ENCODE data around the gene C1QL1. TPM values are rescaled to one million over a fixed set of nuclear protein-coding genes. Genes with fewer than 3 reads are reported as not detected.

The C1QL1 gene
- 1 to 10 TPM in 8 of 10 donors, under 1 TPM in 2; 0.74 to 6.4 (median 2.1) TPM for polyA plus RNA-seq (ENCODE audit: insufficient read length in 10 of 10)
- long read RNA-seq, donor 1, transcript C1QL1-201 (2 exons, 1,295 nt) = major isoform, 11 of 11 reads
- long read RNA-seq, donor 1, partial matches to known transcripts = 0 of 11 reads
- long read RNA-seq, donor 1, other reads (novel, unspliced or antisense) = 0 of 11 reads
- long read RNA-seq, donor 2, partial matches to known transcripts = 0 of 3 reads
- long read RNA-seq, donor 2, other reads (novel, unspliced or antisense) = 0 of 3 reads
- long read RNA-seq, donor 3 = 0 reads
- long read RNA-seq, donor 4, partial matches to known transcripts = 0 of 3 reads
- long read RNA-seq, donor 4, other reads (novel, unspliced or antisense) = 0 of 3 reads
- long read RNA-seq, donor 5, partial matches to known transcripts = 0 of 4 reads
- long read RNA-seq, donor 5, other reads (novel, unspliced or antisense) = 0 of 4 reads
- long read RNA-seq, donor 6, transcript C1QL1-201 (2 exons, 1,295 nt) = major isoform, 6 of 6 reads
- long read RNA-seq, donor 6, partial matches to known transcripts = 0 of 6 reads
- long read RNA-seq, donor 6, other reads (novel, unspliced or antisense) = 0 of 6 reads
- long read RNA-seq, donor 7, partial matches to known transcripts = 0 of 3 reads
- long read RNA-seq, donor 7, other reads (novel, unspliced or antisense) = 0 of 3 reads
- long read RNA-seq, donor 8, partial matches to known transcripts = 0 of 1 reads
- long read RNA-seq, donor 8, other reads (novel, unspliced or antisense) = 0 of 1 reads
- long read RNA-seq, donor 9 = 0 reads

DNA sequence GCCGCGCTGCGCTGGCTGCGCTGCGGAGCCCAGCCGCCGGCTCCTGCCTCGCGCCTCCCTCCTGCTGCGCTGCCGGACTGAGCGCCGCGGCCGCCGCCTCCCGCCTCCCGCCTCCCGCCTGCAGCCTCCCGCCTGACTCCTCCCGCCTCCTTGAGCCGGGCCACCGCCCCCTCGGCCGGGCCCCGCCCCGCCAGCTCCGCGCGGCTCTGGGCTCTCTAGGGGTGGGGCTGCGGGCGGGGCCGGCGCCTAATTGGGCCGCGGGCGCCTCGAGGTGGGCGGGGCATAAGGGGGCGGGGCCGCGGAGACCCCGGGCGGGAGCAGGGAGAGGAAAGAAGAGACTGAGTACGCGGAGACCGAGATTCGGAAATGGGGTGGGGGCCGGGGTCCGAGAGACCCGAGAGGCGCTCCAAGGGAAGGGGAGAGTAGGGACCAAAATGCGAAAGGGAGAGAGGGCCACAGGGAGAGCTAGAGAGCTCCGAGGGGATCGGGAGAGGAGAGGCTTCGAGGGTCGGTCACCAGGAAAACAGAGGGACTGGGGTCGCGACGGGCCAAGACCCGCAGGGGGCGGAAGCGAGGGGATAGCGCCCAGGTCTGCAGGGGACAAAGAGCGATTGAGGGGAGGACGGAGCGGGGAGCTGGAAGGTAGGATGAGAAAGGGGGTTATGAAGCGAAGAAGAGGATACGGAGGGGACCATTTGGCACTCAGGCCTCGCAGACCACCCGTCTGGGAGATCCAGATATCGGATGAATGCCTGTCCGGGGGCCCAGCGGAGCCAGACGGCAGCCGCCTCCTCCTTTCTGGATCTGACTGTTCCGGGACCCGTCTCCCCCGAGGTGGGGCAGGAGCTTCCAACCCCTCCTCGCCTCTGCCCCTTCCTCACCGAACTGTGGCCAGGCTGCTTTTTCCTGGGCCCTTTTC lies at the start of gene C1QL1:
Gene C1QL1 (minus strand): TSS at position 79 of the 919 bp plus-strand sequence. CDS start 255 bp downstream, outside the sequence.
- peak; percentile 93 to 97 (median 94) for DNase-seq

DNA sequence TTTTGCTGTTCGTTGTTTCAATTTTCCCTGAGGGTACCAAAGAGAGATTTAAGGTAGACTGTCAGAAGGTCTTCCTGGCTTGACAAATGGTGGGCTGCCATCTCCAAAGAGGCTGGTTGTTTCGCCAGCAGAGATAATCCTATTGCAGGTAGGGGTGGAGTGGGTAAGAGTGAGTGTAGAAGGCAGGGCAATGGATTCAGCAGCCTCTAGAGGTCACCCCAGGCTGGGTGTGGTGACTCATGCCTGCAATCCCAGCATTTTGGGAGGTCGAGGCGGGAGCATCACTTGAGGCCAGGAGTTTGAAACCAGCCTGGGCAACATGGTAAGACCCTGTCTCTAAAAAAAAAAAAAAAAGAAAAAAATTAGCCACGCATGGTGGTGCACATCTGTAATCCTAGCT lies 48.7 kb upstream of the C1QL1 start:
- no peak for DNase-seq

DNA sequence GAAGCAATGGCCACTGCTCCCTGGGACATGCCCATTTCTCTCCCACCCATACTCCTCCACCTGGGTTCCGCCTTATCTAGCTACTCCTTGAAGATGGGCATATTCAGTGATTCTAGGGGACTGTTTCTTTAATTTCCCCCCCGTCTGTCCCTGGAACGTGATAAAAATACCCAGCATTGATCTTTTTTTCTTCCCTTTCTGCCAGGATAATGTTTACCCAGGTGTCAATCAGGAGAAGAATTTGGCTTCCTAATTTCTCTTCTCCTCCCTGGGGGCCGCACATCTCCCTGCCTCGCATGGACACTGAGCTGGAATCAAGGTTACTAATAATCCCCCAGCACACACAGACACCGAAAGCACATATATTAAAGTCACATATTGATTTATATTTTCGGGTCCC lies 48.1 kb upstream of the C1QL1 start:
- no peak for DNase-seq

- peak in 2 of 3 donors; percentile 26 to 71 for DNase-seq
These were observed 45.2 kb upstream of the C1QL1 start for GRCh38 chr17:45013021-45013997.

- no peak for DNase-seq
These were observed 43.7 kb upstream of the C1QL1 start for GRCh38 chr17:45011767-45012166.

GRCh38 chr17:45009676-45010467 lies 41.8 kb upstream of the C1QL1 start:
- DNase-seq = no peak

DNA sequence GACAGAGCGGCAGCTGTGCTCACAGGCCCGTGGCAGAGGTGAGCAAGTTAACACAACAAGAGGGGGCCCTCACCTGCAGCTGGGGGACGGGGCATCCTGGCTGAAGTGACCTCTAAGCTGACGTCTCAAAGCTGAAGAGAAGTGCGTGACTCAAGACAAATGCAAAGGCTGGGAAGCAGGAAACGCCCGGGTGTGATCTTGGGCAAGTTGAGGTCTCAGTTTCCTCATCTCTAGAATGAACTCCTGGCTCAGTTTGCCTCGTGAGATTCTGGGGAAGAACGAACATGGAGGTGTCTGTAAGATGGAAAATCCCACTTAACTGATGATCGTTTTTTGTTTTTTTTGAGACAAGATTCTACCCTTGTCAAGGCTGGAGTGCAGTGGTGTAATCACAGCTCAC lies 40.1 kb upstream of the C1QL1 start:
- no peak for DNase-seq

DNA sequence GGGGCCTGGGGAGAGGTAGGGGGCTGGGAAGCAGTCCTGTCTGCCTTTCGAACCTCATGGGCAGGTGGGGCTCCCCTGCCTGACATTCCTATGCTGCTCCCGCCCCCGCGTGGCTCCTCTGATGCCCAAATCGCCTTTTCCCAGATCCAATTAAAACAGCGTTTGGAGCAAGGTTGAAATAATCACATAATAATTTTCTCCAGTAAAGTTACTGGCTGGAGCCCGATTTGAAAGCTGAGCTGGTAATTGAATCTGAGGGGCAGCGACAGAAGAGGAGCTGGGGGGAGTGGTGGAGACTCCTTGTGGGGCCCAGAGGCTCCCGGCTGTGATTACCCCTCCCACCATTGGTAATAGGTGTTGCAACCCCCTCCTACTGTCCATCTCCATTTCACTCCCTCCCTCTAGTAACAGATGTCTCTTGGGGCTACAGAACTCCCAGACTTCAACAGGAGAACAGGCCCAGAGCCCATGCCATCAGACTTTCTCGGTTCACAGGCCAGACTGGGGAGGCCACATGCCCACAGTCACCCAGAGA lies 38.9 kb upstream of the C1QL1 start:
- no peak for DNase-seq

DNA sequence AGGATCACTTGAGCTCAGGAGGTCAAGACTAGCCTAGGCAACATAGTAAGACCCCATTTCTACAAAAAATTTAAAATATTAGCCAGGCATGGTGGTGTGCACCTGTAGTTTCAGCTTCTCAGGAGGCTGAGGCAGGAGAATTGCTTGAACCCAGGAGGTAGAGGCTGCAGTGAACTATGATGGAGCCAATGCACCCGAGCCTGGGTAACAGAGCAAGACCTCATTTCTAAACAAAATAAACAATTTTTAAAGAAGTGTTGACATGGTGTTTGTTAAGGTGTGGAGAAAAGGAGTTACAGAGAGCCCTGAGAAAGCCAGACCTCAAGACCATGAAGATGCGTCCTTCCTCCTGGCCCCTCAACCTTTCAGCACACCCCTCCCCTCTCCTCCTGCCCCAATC lies 37.6 kb upstream of the C1QL1 start:
- DNase-seq = no peak

GRCh38 chr17:45004388-45004787 lies 36.3 kb upstream of the C1QL1 start:
- no peak for DNase-seq

GRCh38 chr17:45003877-45004276 lies 35.8 kb upstream of the C1QL1 start:
- no peak for DNase-seq

GRCh38 chr17:45001310-45001709 lies 33.2 kb upstream of the C1QL1 start:
- DNase-seq = no peak

GRCh38 chr17:44999433-44999832 lies 31.3 kb upstream of the C1QL1 start:
- DNase-seq = no peak

GRCh38 chr17:44998646-44999045 lies 30.5 kb upstream of the C1QL1 start:
- DNase-seq = no peak

DNA sequence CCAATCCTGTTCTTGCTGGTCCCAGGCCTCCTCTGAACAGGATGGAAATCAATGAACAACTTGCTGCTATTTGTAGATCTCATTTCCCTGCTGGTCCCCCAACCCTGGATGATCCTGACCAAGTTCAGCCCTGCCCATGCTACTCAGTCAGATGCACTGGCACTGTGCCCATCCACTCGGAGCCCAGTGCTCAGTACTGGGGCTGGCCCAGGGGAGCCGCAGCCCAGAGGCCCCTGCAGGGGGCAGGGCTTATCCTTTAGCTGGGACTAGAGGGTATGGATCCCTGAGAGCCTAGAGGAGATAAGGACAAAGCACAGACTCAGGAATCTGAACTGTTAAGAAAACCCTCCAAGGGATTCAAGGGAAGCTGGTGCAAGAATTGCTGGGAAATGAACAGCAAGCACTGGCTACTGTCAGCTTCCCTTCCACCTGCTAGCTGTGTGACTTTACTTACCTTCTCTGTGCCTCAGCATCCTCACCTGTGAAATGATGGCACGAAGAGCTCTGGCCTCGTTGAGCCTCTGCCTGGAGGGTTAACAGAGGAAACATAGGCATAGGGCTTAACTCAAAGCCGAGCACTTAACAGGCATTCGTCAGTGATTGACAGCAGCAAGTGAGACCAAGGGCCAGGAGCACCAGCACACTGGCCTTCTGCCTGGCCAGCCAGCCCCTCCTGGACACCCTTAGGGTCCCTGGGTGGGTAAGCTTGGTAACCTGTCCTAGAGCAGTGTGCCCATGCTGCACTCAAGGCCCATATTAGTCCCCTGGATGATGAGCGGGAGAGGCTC lies 29.8 kb upstream of the C1QL1 start:
- peak in 1 of 3 donors; percentile 43 for DNase-seq

DNA sequence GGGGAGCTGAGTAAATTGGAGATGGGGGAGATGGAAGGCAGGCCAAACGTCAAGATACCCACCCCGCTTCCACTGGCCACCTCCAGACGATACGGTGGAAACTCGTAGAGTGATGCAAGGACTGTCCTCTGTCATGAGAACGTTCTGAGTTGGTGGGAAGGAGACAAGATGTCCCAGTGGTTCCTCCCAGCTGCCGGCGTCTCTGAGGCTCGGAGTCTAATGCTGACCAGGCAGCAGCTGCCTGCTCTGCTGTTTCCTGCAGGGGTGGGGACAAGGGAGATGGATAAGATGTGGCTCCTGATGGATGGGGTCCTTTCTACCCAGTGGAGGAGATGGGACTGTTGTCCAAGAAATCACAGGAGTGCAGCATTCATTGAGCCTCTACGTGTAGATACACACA lies 28.2 kb upstream of the C1QL1 start:
- no peak for DNase-seq

DNA sequence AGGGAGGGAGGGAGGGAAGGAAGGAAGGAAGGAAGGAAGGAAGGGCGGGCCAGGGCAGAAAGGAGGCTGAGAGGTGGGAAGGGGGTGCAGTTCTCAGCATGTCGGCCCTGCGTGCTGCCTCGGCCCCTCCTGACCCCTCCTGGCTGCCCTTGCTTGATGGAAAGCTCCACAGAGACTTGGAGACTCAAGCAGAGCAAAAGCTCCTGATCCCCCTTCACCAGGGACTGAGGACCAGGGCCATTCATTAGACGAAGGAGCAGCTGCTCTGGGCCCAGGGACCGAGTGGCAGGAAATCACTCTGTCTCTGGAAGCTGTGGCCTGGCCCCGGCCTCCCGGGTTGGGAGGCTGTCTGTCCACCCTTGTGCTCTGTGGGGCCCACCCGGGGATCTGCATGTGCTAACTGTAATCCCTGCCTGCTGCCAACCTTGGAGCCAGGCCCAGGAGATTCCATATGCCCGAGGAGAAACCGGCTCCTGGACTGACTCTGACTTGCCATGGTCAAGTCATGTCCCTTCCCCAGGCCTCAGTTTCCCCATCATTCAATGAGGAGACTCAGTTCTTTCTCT lies 27.4 kb upstream of the C1QL1 start:
- peak in 1 of 3 donors; percentile 46 for DNase-seq

DNA sequence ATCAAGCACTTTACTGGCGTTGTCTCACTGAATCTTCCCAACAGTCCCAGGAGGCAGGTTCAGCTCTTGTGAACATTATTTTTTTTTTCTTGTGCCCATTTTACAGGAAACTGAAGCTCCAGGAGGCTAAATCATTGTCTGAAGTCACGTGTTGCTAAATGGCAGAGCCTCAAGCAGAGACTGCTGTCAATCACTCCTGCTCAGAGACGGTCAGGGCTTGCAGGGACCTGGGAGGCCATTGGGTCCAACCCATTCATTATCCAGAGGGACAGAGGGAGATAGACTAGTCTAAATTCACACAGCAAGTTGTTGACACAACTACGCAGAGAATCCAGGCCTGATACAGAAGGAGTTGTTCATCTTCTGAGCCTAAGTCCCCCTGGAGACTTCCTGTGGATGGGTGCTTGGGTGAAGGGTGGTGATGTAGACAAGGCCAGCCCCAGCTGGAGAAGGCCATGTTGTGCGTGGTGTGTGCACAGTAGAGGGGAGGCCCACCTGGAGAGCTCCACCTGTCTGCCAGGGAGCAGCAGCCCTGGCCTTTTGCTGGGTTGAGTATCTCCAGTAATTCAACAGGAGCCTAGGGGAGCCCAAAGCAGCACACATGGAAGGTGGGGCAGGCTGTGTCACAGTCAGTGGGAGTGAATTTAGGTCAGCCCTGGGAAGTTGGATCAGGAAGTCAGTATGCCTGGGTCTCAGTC lies 24.3 kb upstream of the C1QL1 start:
- no peak for DNase-seq
